SK-N-SH (cell line): ENCODE results near the gene ATP2B2.

Experiments used
- FOXM1 ChIP-seq: IDR thresholded peaks from 2 replicates; pipeline ENCODE4 v1.4.0; 2012; ENCODE audit warnings: low read depth, mild to moderate bottlenecking
- GABPA ChIP-seq: IDR thresholded peaks from 2 replicates; pipeline ENCODE4 v1.4.0; 2012; ENCODE audit warnings: low read depth, mild to moderate bottlenecking
- MAX ChIP-seq: IDR thresholded peaks from 2 replicates; pipeline ENCODE4 v1.4.0; 2012; ENCODE audit warnings: low read depth
- MXI1 ChIP-seq: IDR thresholded peaks from 2 replicates; pipeline ENCODE4 v1.6.1; 2012; ENCODE audit warnings: mild to moderate bottlenecking, low read depth, low read length, improper control_type of control experiment
- POLR2AphosphoS5 ChIP-seq: IDR thresholded peaks from 2 replicates; pipeline ENCODE4 v1.6.1; 2012; ENCODE audit warnings: low read depth, low read length
- TAF1 ChIP-seq: IDR thresholded peaks from 2 replicates; pipeline ENCODE4 v1.6.1; 2012; ENCODE audit warnings: low read depth, mild to moderate bottlenecking, low read length, moderate library complexity, borderline replicate concordance
- TCF12 ChIP-seq: IDR thresholded peaks from 2 replicates; pipeline ENCODE4 v1.4.0; 2012
- YY1 ChIP-seq: IDR thresholded peaks from 2 replicates; pipeline ENCODE4 v1.4.0; 2012; ENCODE audit warnings: low read depth, mild to moderate bottlenecking
- ZBTB33 ChIP-seq: IDR thresholded peaks from 2 replicates; pipeline ENCODE4 v1.4.0; 2012; ENCODE audit warnings: low read depth, borderline replicate concordance
- TF ChIP-seq, protein P1 (sequence below): fragments of 150-350 bp; IDR thresholded peaks from 2 replicates; pipeline ENCODE4 v1.6.1; 2016; ENCODE audit warnings: mild to moderate bottlenecking, low read depth, low read length
- TF ChIP-seq, protein P2 (sequence below): fragments of 200-600 bp; sonication (generic); IDR thresholded peaks from 2 replicates; pipeline ENCODE4 v1.6.1; 2017; ENCODE audit warnings: antibody characterized with exemption, mild to moderate bottlenecking, moderate library complexity
- TF ChIP-seq, protein P3 (sequence below): IDR thresholded peaks from 2 replicates; pipeline ENCODE4 v1.6.1; 2012; ENCODE audit warnings: mild to moderate bottlenecking, low read depth, low read length, moderate library complexity

- TF ChIP-seq, protein P1, sequence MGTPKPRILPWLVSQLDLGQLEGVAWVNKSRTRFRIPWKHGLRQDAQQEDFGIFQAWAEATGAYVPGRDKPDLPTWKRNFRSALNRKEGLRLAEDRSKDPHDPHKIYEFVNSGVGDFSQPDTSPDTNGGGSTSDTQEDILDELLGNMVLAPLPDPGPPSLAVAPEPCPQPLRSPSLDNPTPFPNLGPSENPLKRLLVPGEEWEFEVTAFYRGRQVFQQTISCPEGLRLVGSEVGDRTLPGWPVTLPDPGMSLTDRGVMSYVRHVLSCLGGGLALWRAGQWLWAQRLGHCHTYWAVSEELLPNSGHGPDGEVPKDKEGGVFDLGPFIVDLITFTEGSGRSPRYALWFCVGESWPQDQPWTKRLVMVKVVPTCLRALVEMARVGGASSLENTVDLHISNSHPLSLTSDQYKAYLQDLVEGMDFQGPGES: no peak
- TF ChIP-seq FOXM1 (no peak), MAX (no peak), MXI1 (no peak), POLR2AphosphoS5 (no peak), TCF12 (no peak), ZBTB33 (no peak), GABPA (no peak), TAF1 (no peak), YY1 (no peak)
- TF ChIP-seq, protein P2, sequence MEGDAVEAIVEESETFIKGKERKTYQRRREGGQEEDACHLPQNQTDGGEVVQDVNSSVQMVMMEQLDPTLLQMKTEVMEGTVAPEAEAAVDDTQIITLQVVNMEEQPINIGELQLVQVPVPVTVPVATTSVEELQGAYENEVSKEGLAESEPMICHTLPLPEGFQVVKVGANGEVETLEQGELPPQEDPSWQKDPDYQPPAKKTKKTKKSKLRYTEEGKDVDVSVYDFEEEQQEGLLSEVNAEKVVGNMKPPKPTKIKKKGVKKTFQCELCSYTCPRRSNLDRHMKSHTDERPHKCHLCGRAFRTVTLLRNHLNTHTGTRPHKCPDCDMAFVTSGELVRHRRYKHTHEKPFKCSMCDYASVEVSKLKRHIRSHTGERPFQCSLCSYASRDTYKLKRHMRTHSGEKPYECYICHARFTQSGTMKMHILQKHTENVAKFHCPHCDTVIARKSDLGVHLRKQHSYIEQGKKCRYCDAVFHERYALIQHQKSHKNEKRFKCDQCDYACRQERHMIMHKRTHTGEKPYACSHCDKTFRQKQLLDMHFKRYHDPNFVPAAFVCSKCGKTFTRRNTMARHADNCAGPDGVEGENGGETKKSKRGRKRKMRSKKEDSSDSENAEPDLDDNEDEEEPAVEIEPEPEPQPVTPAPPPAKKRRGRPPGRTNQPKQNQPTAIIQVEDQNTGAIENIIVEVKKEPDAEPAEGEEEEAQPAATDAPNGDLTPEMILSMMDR: no peak
- TF ChIP-seq, protein P3, sequence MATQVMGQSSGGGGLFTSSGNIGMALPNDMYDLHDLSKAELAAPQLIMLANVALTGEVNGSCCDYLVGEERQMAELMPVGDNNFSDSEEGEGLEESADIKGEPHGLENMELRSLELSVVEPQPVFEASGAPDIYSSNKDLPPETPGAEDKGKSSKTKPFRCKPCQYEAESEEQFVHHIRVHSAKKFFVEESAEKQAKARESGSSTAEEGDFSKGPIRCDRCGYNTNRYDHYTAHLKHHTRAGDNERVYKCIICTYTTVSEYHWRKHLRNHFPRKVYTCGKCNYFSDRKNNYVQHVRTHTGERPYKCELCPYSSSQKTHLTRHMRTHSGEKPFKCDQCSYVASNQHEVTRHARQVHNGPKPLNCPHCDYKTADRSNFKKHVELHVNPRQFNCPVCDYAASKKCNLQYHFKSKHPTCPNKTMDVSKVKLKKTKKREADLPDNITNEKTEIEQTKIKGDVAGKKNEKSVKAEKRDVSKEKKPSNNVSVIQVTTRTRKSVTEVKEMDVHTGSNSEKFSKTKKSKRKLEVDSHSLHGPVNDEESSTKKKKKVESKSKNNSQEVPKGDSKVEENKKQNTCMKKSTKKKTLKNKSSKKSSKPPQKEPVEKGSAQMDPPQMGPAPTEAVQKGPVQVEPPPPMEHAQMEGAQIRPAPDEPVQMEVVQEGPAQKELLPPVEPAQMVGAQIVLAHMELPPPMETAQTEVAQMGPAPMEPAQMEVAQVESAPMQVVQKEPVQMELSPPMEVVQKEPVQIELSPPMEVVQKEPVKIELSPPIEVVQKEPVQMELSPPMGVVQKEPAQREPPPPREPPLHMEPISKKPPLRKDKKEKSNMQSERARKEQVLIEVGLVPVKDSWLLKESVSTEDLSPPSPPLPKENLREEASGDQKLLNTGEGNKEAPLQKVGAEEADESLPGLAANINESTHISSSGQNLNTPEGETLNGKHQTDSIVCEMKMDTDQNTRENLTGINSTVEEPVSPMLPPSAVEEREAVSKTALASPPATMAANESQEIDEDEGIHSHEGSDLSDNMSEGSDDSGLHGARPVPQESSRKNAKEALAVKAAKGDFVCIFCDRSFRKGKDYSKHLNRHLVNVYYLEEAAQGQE: no peak
Observed at GRCh38 chr3:10485806-10486205, 19.6 kb downstream of the ATP2B2 start.
